IPS DF 6.9 (cell line): ENCODE measurements around the gene STMN3.
A peak's percentile ranks its signal among the peaks of the same experiment; 100 is the strongest.
"Not testable (repeated sequence)": the region's sequence is repeated elsewhere in the genome, so short reads cannot be mapped to it uniquely, and the experiment has no call there.

ENCODE experiments used
- DNase-seq: peaks from one replicate; pipeline ENCODE4 v3.0.0-alpha.2; 2013; ENCODE audit warnings: low read depth, low spot score
- H3K27ac ChIP-seq: one replicate; pipeline ENCODE4 v1.5.1; 2013; ENCODE audit warnings: low read length, control low read depth
- H3K27me3 ChIP-seq: 2 replicates; pipeline ENCODE4 v1.6.1; 2013; ENCODE audit warnings: mild to moderate bottlenecking, low read length; ENCODE audit not compliant: control insufficient read depth, insufficient read depth
- H3K36me3 ChIP-seq: 2 replicates; pipeline ENCODE4 v1.6.1; 2013; ENCODE audit warnings: low read length; ENCODE audit not compliant: control insufficient read depth, insufficient read depth
- H3K4me1 ChIP-seq: 2 replicates; pipeline ENCODE4 v1.6.1; 2013; ENCODE audit warnings: low read length; ENCODE audit not compliant: control insufficient read depth, insufficient read depth
- H3K4me3 ChIP-seq: 2 replicates; pipeline ENCODE4 v1.5.1; 2013; ENCODE audit warnings: mild to moderate bottlenecking, low read length
- H3K9me3 ChIP-seq: 2 replicates; pipeline ENCODE4 v1.6.1; 2013; ENCODE audit warnings: low read length, inconsistent platforms; ENCODE audit not compliant: control insufficient read depth, insufficient read depth
- WGBS: extraction: QIAGEN DNeasy Blood & Tissue Kit; methylation state at CpG from one replicate; pipeline ENCODE4 v1.1.7; 2013; ENCODE audit warnings: mixed read lengths, missing lambda C conversion rate; ENCODE audit not compliant: insufficient read length, insufficient coverage; 5-methylcytosine and 5-hydroxymethylcytosine counted together

STMN3 gene

GRCh38 chr20:63641792-63642523 lies 11.3 kb downstream of the STMN3 start:
- no peaks in the 10 kb centered on the region for H3K27me3 ChIP-seq
- peak overlapping the region; percentile 60; the same call in 1 of the 2 replicates for H3K4me3 ChIP-seq
- no peak for DNase-seq
- no CpG with 5 or more reads among the region's 86 CpGs for WGBS
- no peaks in the 10 kb centered on the region for H3K9me3 ChIP-seq
- no peaks in the 10 kb centered on the region for H3K36me3 ChIP-seq
- H3K27ac ChIP-seq = no peak overlapping the region
- peaks cover 3% of the 10 kb centered on the region; the same call in 1 of the 2 replicates for H3K4me1 ChIP-seq

- Histone ChIP-seq H3K4me1 (peaks cover 3% of the 10 kb centered on the region; the same call in 1 of the 2 replicates), H3K36me3 (no peaks in the 10 kb centered on the region), H3K27ac (no peak overlapping the region), H3K27me3 (no peaks in the 10 kb centered on the region), H3K9me3 (no peaks in the 10 kb centered on the region), H3K4me3 (peak overlapping the region; percentile 12; the same call in 1 of the 2 replicates)
- WGBS = no CpG with 5 or more reads among the region's 47 CpGs
- no peak for DNase-seq
Observed at GRCh38 chr20:63641146-63641791, 12.0 kb downstream of the STMN3 start.

- not testable (repeated sequence) for H3K4me1 ChIP-seq, H3K27ac ChIP-seq, H3K9me3 ChIP-seq, H3K36me3 ChIP-seq, H3K27me3 ChIP-seq, DNase-seq, H3K4me3 ChIP-seq
- WGBS = no CpG with 5 or more reads among the region's 17 CpGs
Observed at GRCh38 chr20:63640686-63641085, 12.5 kb downstream of the STMN3 start.

GRCh38 chr20:63640086-63640485 lies 13.1 kb downstream of the STMN3 start:
- Histone ChIP-seq H3K9me3 (no peaks in the 10 kb centered on the region), H3K27ac (no peak overlapping the region), H3K36me3 (no peaks in the 10 kb centered on the region), H3K4me3 (no peak overlapping the region), H3K4me1 (peaks cover 3% of the 10 kb centered on the region; the same call in 1 of the 2 replicates), H3K27me3 (no peaks in the 10 kb centered on the region)
- WGBS = no CpG with 5 or more reads among the region's 8 CpGs
- no peak for DNase-seq

- Histone ChIP-seq H3K27ac (no peak overlapping the region), H3K27me3 (no peaks in the 10 kb centered on the region), H3K4me3 (no peak overlapping the region), H3K9me3 (no peaks in the 10 kb centered on the region), H3K4me1 (peaks cover 3% of the 10 kb centered on the region; the same call in 1 of the 2 replicates), H3K36me3 (no peaks in the 10 kb centered on the region)
- no CpG with 5 or more reads among the region's 15 CpGs for WGBS
- no peak for DNase-seq
Observed at GRCh38 chr20:63639093-63639975, 13.9 kb downstream of the STMN3 start.

GRCh38 chr20:63636752-63637628 lies 16.2 kb downstream of the STMN3 start:
- Histone ChIP-seq H3K4me3 (no peak overlapping the region), H3K9me3 (no peaks in the 10 kb centered on the region), H3K36me3 (no peaks in the 10 kb centered on the region), H3K27me3 (no peaks in the 10 kb centered on the region), H3K4me1 (peaks cover 3% of the 10 kb centered on the region; the same call in 1 of the 2 replicates), H3K27ac (no peak overlapping the region)
- DNase-seq = no peak
- WGBS = no CpG with 5 or more reads among the region's 19 CpGs

GRCh38 chr20:63635431-63636141 lies 17.6 kb downstream of the STMN3 start:
- Histone ChIP-seq H3K4me1 (no peaks in the 10 kb centered on the region), H3K9me3 (no peaks in the 10 kb centered on the region), H3K36me3 (no peaks in the 10 kb centered on the region), H3K27me3 (no peaks in the 10 kb centered on the region), H3K27ac (no peak overlapping the region), H3K4me3 (no peak overlapping the region)
- DNase-seq = no peak
- WGBS = no CpG with 5 or more reads among the region's 15 CpGs

- no peaks in the 10 kb centered on the region for H3K27me3 ChIP-seq
- H3K9me3 ChIP-seq = no peaks in the 10 kb centered on the region
- H3K4me1 ChIP-seq = no peaks in the 10 kb centered on the region
- WGBS = no CpG with 5 or more reads among the region's 9 CpGs
- no peak overlapping the region for H3K27ac ChIP-seq
- no peak for DNase-seq
- H3K36me3 ChIP-seq = no peaks in the 10 kb centered on the region
- no peak overlapping the region for H3K4me3 ChIP-seq
Observed at GRCh38 chr20:63633732-63634131, 19.5 kb downstream of the STMN3 start.

- not testable (repeated sequence) for H3K27me3 ChIP-seq, H3K27ac ChIP-seq, H3K36me3 ChIP-seq, H3K9me3 ChIP-seq, DNase-seq, H3K4me3 ChIP-seq, H3K4me1 ChIP-seq
- no CpG with 5 or more reads among the region's 10 CpGs for WGBS
Observed at GRCh38 chr20:63631426-63631825, 21.8 kb downstream of the STMN3 start.
